ENCODE results near the gene CD40.

GRCh38 chr20:46070215-46070900 is 47.8 kb upstream of the CD40 start:
- TF ChIP-seq CTCF (conservative IDR thresholded peaks at IDR 0.05 in 1 of 2, IDR thresholded peaks at IDR 0.05 in 1 of 2; ENCODE audit: low read depth in 1 of 2, low read length in 2 of 2) (no peak), EZH2 (IDR thresholded peaks at IDR 0.05; ENCODE audit: low read length, missing control alignments) (no peak)
